GM18867 (cell line): ENCODE data around the gene PTPRZ1.

Source experiments
- ATAC-seq: cut with Tn5 transposase; IDR thresholded peaks from one replicate; pipeline ENCODE4 v1.9.1; 2021; ENCODE audit warnings: mild to moderate bottlenecking, moderate library complexity; ENCODE audit not compliant: unreplicated experiment

PTPRZ1 gene

GRCh38 chr7:122103064-122103463 is 230.1 kb downstream of the PTPRZ1 start:
- no peak for ATAC-seq
